Activated effector memory CD4-positive, alpha-beta T cell treated with Interleukin-2 at 50 U/mL for 16 hours (primary cell): ENCODE measurements around the gene PMIS2.
A peak's percentile ranks its signal among the peaks of the same experiment; 100 is the strongest.

Experiments
- DNase-seq: peaks from one replicate; pipeline ENCODE4 v3.0.0-alpha.2; 2020

The PMIS2 gene

GRCh38 chr19:35585848-35586247 lies at the start of gene PMIS2:
TSS of gene PMIS2 (plus strand) at chr19:35586173. CDS start at chr19:35586260, 87 bp downstream.
- no peak for DNase-seq

DNA sequence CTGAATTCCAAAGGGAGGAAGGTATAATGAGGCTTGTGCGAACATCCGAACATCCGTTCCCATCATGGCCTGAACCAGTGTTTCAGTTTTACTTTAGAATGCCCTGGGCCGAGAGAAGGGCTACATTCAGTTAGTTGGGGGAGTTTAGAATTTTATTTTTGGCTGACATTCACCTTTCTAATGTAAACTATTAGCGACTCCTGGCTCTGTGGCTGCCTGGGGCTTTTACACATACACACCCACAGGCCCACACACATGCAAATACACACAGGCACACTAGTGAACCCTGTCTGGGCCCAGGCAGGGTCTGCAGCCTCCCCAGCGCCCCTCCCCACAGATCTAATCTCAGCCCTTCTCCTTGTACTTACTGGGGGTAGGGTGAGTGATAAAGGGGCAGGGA lies 46.7 kb upstream of the PMIS2 start:
- no peak for DNase-seq

DNA sequence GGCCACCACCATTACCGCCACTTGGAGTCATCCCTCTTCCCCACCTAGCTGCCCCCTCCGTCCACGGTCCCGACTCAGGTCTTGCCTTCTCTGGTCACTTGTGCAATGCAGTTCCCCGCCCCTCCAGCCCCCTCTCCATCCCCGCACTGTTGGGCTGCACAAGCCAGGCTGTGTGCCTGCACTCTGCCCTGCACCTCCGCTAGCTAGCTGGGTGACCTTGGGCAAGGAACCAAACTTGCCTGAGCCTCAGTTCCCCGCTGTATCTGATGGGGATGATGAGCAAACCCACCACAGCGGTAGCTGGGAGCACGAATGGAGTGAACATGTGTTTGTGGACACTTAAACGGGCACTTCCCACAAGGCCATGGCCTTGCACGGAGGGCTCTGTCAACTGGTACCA lies 46.1 kb upstream of the PMIS2 start:
- DNase-seq, result no peak

- DNase-seq, result no peak
Measured at GRCh38 chr19:35540356-35540927, 45.5 kb upstream of the PMIS2 start.

GRCh38 chr19:35542209-35542608 lies 43.8 kb upstream of the PMIS2 start:
- DNase-seq, result no peak

GRCh38 chr19:35543280-35544109 lies 42.5 kb upstream of the PMIS2 start:
- DNase-seq, result no peak

- no peak for DNase-seq
Measured at GRCh38 chr19:35544110-35544802, 41.7 kb upstream of the PMIS2 start.

DNA sequence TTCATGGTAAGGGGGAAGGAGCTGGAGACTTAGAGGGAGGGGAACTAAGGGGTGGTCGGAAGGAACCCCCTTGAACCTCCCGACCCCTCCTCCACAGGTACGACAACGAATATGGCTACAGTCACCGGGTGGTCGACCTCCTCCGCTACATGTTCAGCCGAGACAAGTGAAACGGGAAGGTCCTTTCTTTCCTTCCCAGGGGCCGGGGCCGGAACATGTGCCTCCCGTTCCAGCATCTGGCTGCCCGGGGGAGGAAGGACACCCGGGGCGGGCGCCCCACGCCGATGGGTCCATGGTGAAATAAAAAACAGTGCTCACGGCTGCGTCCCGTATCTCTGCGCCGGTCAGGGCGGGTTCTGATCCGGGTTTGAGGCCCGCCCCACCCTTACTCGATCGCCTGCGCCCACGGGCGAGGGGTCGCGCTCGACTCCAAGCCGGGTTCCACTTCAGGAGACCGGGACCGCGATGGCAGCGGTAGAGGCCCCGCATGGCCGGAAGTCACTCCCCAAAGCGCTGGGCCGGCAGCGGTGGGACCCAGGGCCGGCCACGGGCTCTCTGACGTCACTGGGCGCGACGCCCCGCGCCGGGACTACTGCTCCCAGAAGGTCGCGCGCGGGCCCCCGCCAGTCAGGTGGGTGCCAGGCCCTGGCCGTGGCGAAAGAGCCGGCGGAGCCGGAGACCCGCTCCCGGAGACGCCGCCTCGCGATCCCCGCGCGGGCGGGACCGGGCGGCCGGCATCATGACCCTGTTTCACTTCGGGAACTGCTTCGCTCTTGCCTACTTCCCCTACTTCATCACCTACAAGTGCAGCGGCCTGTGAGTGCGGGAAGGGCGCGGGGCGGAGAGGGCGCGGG lies 40.7 kb upstream of the PMIS2 start, which contains the start of gene TMEM147:
TMEM147 (plus strand) TSS at position 626 of the 854 bp plus-strand sequence; CDS start at position 740, 114 bp downstream.
- DNase-seq, result peak; percentile 67

DNA sequence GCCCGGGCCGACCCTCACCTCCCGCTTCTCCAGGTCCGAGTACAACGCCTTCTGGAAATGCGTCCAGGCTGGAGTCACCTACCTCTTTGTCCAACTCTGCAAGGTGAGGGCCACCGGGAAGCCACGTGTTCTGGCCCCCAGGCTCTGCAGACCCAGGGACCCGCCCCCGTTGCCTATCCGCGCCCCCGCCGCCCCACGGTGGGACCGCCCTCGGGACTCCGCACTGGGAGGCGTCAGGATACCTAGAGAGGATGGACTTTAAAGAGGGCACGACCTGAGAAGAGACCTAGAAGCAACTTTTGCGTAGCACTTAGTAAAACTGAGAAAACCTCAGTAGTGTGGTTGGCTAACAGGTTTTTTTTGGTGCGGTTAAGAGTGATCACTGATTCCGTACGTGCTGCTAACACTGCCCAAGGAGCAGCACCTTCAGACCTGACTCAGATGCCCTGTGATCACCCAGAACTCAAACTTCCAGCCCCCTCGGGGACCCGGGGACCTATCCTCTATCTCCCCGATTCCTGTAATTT lies 40.1 kb upstream of the PMIS2 start:
- peak; percentile 12 for DNase-seq

DNA sequence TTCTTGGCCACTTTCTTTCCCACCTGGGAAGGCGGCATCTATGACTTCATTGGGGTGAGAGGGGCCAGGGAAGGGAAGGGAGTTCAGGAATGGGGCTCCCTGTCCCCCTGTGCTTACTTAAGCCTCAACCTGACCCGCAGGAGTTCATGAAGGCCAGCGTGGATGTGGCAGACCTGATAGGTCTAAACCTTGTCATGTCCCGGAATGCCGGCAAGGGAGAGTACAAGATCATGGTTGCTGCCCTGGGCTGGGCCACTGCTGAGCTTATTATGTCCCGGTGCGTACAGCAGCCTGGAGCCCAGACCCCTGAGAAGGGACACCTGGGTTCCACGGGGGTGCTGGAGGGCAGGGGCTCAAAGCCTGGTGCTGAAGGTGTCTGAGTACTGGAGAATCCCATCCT lies 39.4 kb upstream of the PMIS2 start:
- DNase-seq, result no peak

GRCh38 chr19:35549174-35549788 lies 36.7 kb upstream of the PMIS2 start:
- peak; percentile 31 for DNase-seq

DNA sequence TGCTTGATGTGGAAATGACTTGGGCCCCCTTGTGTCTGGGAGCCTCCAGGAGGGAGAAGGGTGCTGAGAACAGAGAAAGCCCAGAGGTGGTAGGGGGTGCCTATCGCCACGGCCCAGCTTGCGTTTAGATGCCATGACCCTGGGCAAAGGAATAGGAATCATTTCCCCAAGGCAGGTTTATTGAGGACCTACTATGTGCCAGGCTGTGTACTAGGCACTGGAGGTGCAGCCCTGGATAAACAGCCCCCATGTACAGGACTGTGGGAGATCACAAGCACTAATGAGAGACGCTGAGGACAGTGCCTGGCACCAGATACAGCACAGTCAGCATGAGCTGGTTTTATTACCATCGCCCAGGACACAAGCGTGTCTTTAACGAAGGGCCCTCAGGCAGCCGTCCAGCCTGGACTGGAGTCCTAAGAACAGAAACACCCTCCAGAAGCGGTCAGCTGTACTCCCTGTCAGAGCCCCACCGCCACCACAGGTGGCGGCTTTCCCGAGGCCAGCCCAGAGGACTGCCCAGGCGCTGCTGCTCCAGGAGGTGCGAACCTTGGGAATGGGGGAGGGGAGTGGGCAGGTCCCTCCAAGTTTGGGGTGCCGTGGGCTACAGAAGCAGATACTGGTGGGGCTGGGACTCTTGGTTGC lies 36.0 kb upstream of the PMIS2 start:
- no peak for DNase-seq

DNA sequence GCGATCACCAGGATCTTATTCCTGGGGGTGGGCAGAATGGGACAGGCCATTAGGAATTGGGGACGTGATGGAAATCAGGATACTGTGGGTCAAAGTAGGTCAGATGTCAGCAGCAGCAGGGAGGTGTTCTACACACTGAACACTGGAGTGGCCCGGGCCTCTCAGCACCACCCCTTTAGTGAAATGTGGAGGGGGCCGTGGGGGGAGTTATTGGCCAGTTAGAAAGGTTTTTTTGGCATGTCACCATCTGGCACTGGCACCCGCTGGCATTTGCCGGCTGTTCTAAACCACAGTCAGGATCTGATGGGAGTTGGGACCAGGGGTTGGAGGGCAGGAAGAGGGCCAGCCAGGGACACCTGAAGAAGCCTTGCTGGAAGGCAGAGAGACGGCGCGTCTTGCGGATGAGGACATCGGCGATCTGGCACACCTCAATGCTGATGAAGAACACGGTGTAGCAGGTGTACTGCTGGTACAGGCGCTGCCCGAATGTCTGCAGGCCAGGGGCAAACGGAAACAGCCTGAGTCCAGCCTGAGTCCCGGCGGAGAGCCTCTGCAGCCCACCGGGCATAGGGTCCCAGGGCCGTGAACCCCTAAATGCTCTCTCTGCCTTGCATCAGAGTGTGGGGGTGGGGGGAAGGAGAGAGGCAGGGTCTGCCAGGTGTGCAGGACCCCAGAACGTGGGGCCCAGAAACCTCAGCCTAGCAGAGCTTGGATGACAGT lies 34.7 kb upstream of the PMIS2 start:
- no peak for DNase-seq

- DNase-seq, result no peak
Measured at GRCh38 chr19:35552534-35553384, 33.2 kb upstream of the PMIS2 start.

DNA sequence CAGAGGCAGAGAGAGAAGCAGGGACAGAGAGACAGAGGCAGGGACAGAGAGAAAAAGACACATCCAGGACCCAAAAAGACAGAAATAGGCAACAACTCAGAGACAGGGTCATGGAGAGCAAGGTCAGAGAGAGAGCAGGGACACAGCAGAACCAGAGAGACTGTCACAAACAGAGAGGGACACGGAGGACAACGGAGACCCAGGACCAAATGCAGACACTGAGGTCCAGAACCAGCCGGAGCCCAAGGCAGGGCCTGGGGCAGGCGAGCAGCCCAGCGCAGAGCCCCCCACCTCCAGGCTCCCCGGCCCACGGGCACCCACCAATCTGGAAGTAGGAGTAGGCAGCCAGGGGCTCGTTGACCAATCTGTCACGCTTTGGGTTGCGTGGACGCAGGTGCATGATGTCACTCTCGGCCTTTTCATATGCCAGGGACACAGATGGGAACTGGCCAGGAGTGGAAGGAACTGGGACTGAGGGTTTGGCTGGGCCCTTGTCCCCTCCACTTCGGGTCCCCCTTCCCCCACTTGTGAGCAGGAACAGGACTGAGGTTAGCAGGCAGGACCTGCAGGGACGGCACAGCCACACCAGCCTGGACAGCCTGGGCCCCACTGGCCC lies 32.5 kb upstream of the PMIS2 start:
- DNase-seq, result no peak

DNA sequence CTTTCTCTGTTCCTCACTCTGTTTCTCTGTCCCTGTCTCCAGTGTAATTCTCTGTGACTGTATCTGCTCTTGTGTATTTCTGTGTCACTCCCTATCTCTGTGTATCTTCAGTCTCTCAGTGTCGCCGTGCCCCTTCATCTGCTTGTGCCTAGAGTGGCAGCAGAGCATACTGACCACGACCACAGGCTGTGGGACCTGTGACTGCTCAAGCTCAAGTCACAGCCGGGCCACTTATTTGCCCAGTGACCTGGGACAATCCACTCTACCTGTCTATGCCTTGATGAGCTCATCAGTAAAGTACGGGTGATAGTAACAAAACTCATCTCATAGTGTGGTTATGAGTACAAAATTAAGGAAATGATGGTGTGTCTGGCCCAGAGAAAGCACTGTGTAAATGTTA lies 31.9 kb upstream of the PMIS2 start:
- no peak for DNase-seq

DNA sequence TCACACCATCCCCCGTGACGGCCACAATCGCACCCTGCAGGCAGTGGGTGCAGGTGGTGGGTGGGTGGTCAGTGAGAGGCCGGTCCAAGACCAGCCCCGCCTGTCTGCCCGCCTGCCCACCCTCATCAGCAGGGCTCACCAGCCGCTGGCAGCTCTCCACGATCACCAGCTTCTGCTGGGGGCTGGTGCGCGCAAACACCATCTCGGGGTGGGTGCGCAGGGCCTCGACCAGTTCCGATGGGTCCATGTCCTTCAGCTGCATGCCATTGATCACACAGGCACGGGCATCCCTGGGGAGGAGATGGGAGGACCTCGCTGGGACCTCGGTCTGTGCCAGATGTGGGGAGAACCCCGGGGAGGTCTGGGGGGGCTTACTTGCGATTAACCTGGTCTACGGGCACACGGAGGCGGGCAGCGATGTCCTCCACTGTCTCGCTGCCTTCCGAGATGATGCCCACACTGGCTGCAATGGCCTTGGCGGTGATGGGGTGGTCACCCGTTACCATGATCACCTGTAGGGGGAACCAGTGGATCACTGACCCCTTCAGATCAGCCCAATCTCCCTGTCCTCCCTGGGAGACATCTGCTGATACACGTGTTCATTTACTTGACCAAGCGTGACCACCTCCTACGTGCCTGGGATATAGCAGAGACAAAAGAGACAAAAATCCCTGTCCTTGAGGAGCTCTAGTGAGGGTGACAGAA lies 30.5 kb upstream of the PMIS2 start:
- DNase-seq, result no peak

DNA sequence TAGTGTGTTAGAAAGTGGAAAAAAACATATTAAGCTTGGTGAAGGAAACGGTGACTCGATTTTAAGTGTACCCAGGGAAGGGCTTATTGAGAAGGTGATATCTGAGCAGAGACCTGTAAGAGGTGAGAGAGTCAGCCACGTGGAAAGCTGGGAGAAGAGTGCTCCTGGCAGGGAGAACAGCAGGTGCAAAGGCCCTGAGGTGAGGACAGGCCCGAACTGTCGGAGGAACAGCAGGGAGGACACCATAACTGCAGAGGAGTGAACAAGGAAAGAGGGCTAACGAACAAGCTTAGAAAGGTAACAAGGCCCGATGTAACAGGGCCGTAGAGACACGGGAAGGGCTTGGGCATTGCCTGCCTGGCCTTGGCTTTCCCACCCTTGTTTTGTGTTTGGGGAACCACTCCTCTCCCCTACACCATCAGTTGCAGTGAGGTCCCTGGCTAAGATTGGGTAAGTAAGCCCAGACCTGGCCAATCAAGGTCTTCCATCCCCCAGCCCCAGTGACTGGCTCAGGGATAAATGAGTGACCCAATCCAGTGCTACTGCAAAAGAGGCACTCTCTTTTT lies 29.9 kb upstream of the PMIS2 start:
- DNase-seq, result no peak
